Gastroesophageal sphincter (tissue), 3 donors: ENCODE measurements around the gene ANP32B.

Experiments
- CTCF ChIP-seq, 4 experiments: fragments of 200-600 bp in 2 of 4; fragments of 450-650 bp in 2 of 4; sonication (generic) in 1 of 4; IDR thresholded peaks; one replicate each; pipeline ENCODE4 v1.5.1; 2017 to 2019; ENCODE audit warnings: antibody characterized with exemption in 4 of 4, mild to moderate bottlenecking in 2 of 4, moderate library complexity in 2 of 4
- POLR2A ChIP-seq, 2 donors: fragments of 450-650 bp; IDR thresholded peaks; one replicate each; pipeline ENCODE4 v1.6.1; 2017; ENCODE audit warnings: antibody characterized with exemption in 2 of 2, mild to moderate bottlenecking in 2 of 2, moderate library complexity in 1 of 2
- POLR2AphosphoS5 ChIP-seq: sonication (generic); formaldehyde crosslinking; IDR thresholded peaks from one replicate; pipeline ENCODE4 v1.6.1; 2017; ENCODE audit warnings: antibody characterized with exemption

GRCh38 chr9:98009437-98009836 lies 26.3 kb downstream of the ANP32B start:
- no peak for TF ChIP-seq CTCF (IDR thresholded peaks at IDR 0.05)
- TF ChIP-seq POLR2A (IDR thresholded peaks at IDR 0.05), result no peak
- no peak for TF ChIP-seq POLR2AphosphoS5
